Measurements from ENCODE around the gene CDK17. TPM values are rescaled to one million over a fixed set of nuclear protein-coding genes. Genes with fewer than 3 reads are reported as not detected.

The CDK17 gene
- total RNA-seq: 49.2 TPM
- polyA plus RNA-seq: 32.9 TPM
- long read RNA-seq, donor 1, partial matches to known transcripts: 0 of 1 reads
- long read RNA-seq, donor 1, other reads (novel, unspliced or antisense): 0 of 1 reads
- long read RNA-seq, donor 2: 0 reads
- long read RNA-seq, donor 3, full-length matches to known transcripts: 7 of 7 reads
- long read RNA-seq, donor 3, partial matches to known transcripts: 0 of 7 reads
- long read RNA-seq, donor 3, other reads (novel, unspliced or antisense): 0 of 7 reads
- long read RNA-seq, donor 4, full-length matches to known transcripts: 3 of 12 reads
- long read RNA-seq, donor 4, partial matches to known transcripts: 9 of 12 reads
- long read RNA-seq, donor 4, other reads (novel, unspliced or antisense): 0 of 12 reads
- long read RNA-seq, donor 5, full-length matches to known transcripts: 11 of 11 reads
- long read RNA-seq, donor 5, partial matches to known transcripts: 0 of 11 reads
- long read RNA-seq, donor 5, other reads (novel, unspliced or antisense): 0 of 11 reads
- long read RNA-seq, donor 6, full-length matches to known transcripts: 7 of 7 reads
- long read RNA-seq, donor 6, partial matches to known transcripts: 0 of 7 reads
- long read RNA-seq, donor 6, other reads (novel, unspliced or antisense): 0 of 7 reads
- long read RNA-seq, donor 7, full-length matches to known transcripts: 10 of 10 reads
- long read RNA-seq, donor 7, partial matches to known transcripts: 0 of 10 reads
- long read RNA-seq, donor 7, other reads (novel, unspliced or antisense): 0 of 10 reads
- long read RNA-seq, donor 8, full-length matches to known transcripts: 4 of 4 reads
- long read RNA-seq, donor 8, partial matches to known transcripts: 0 of 4 reads
- long read RNA-seq, donor 8, other reads (novel, unspliced or antisense): 0 of 4 reads
- long read RNA-seq, donor 9, full-length matches to known transcripts: 6 of 6 reads
- long read RNA-seq, donor 9, partial matches to known transcripts: 0 of 6 reads
- long read RNA-seq, donor 9, other reads (novel, unspliced or antisense): 0 of 6 reads
- long read RNA-seq, donor 10, full-length matches to known transcripts: 5 of 5 reads
- long read RNA-seq, donor 10, partial matches to known transcripts: 0 of 5 reads
- long read RNA-seq, donor 10, other reads (novel, unspliced or antisense): 0 of 5 reads

GRCh38 chr12:96399919-96400630 lies at the start of gene CDK17:
Gene CDK17 (minus strand): TSS chr12:96400439. CDS start chr12:96334836, 65,603 bp downstream.
- no peaks in the 10 kb centered on the region for H3K36me3 ChIP-seq (ENCODE audit: control insufficient read depth in 2 of 2, insufficient read depth in 2 of 2, low read length in 1 of 2)
- no peaks in the 10 kb centered on the region for H3K9me3 ChIP-seq (ENCODE audit: control insufficient read depth in 2 of 2, insufficient read depth in 1 of 2, low read length in 1 of 2)
- no peaks in the 10 kb centered on the region for H3K27me3 ChIP-seq (ENCODE audit: control insufficient read depth in 2 of 2, insufficient read depth in 1 of 2, low read length in 1 of 2)
- WGBS: under 1% methylated on average over 112 of the region's 112 CpGs
- DNase-seq (ENCODE audit: low read depth in 6 of 9, low spot score in 9 of 9): peak; percentile 64 to 96 (median 82)
- H3K27ac ChIP-seq (ENCODE audit: low read depth in 1 of 2, low read length in 1 of 2): peak within 1 kb of the TSS; percentile 99
- peaks cover 9 to 12% of the 10 kb centered on the region in 2 donors for H3K4me1 ChIP-seq (ENCODE audit: control insufficient read depth in 2 of 2, insufficient read depth in 2 of 2, low read length in 2 of 2)
- H3K4me3 ChIP-seq (ENCODE audit: low read length in 2 of 2): peak within 1 kb of the TSS; percentile 80 to 93

- H3K27me3 ChIP-seq (ENCODE audit: control insufficient read depth in 2 of 2, insufficient read depth in 1 of 2, low read length in 1 of 2): no peaks in the 10 kb centered on the region
- no peak overlapping the region for H3K27ac ChIP-seq (ENCODE audit: low read depth in 1 of 2, low read length in 1 of 2)
- no peaks in the 10 kb centered on the region for H3K36me3 ChIP-seq (ENCODE audit: control insufficient read depth in 2 of 2, insufficient read depth in 2 of 2, low read length in 1 of 2)
- 97% methylated on average over 3 of the region's 3 CpGs for WGBS
- DNase-seq (ENCODE audit: low read depth in 6 of 9, low spot score in 9 of 9): no peak
- no peak overlapping the region for H3K4me3 ChIP-seq (ENCODE audit: low read length in 2 of 2)
- no peaks in the 10 kb centered on the region for H3K9me3 ChIP-seq (ENCODE audit: control insufficient read depth in 2 of 2, insufficient read depth in 1 of 2, low read length in 1 of 2)
- peaks cover 0 to 11% of the 10 kb centered on the region in 2 donors for H3K4me1 ChIP-seq (ENCODE audit: control insufficient read depth in 2 of 2, insufficient read depth in 2 of 2, low read length in 2 of 2)
These were observed 48.1 kb upstream of the CDK17 start for GRCh38 chr12:96448300-96448699.

GRCh38 chr12:96447256-96447655 lies 47.0 kb upstream of the CDK17 start:
- no peak overlapping the region for H3K27ac ChIP-seq (ENCODE audit: low read depth in 1 of 2, low read length in 1 of 2)
- no peak for DNase-seq (ENCODE audit: low read depth in 6 of 9, low spot score in 9 of 9)
- H3K9me3 ChIP-seq (ENCODE audit: control insufficient read depth in 2 of 2, insufficient read depth in 1 of 2, low read length in 1 of 2): no peaks in the 10 kb centered on the region
- no peaks in the 10 kb centered on the region for H3K36me3 ChIP-seq (ENCODE audit: control insufficient read depth in 2 of 2, insufficient read depth in 2 of 2, low read length in 1 of 2)
- 98% methylated on average over 3 of the region's 3 CpGs for WGBS
- H3K4me1 ChIP-seq (ENCODE audit: control insufficient read depth in 2 of 2, insufficient read depth in 2 of 2, low read length in 2 of 2): peaks cover 0 to 11% of the 10 kb centered on the region in 2 donors
- H3K4me3 ChIP-seq (ENCODE audit: low read length in 2 of 2): no peak overlapping the region
- H3K27me3 ChIP-seq (ENCODE audit: control insufficient read depth in 2 of 2, insufficient read depth in 1 of 2, low read length in 1 of 2): no peaks in the 10 kb centered on the region

- Histone ChIP-seq H3K4me3 (ENCODE audit: low read length in 2 of 2) (no peak overlapping the region), H3K9me3 (ENCODE audit: control insufficient read depth in 2 of 2, insufficient read depth in 1 of 2, low read length in 1 of 2) (no peaks in the 10 kb centered on the region), H3K27ac (ENCODE audit: low read depth in 1 of 2, low read length in 1 of 2) (peak overlapping the region; percentile 86 to 88), H3K4me1 (ENCODE audit: control insufficient read depth in 2 of 2, insufficient read depth in 2 of 2, low read length in 2 of 2) (peaks cover 0 to 11% of the 10 kb centered on the region in 2 donors), H3K36me3 (ENCODE audit: control insufficient read depth in 2 of 2, insufficient read depth in 2 of 2, low read length in 1 of 2) (no peaks in the 10 kb centered on the region), H3K27me3 (ENCODE audit: control insufficient read depth in 2 of 2, insufficient read depth in 1 of 2, low read length in 1 of 2) (no peaks in the 10 kb centered on the region)
- peak; percentile 19 to 87 (median 54) for DNase-seq (ENCODE audit: low read depth in 6 of 9, low spot score in 9 of 9)
- 45% methylated on average over 6 of the region's 6 CpGs for WGBS
These were observed 45.7 kb upstream of the CDK17 start for GRCh38 chr12:96445691-96446583.

GRCh38 chr12:96444399-96444798 lies 44.2 kb upstream of the CDK17 start:
- WGBS: 98% methylated on average over 10 of the region's 10 CpGs
- no peak for DNase-seq (ENCODE audit: low read depth in 6 of 9, low spot score in 9 of 9)
- no peaks in the 10 kb centered on the region for H3K9me3 ChIP-seq (ENCODE audit: control insufficient read depth in 2 of 2, insufficient read depth in 1 of 2, low read length in 1 of 2)
- no peaks in the 10 kb centered on the region for H3K27me3 ChIP-seq (ENCODE audit: control insufficient read depth in 2 of 2, insufficient read depth in 1 of 2, low read length in 1 of 2)
- H3K36me3 ChIP-seq (ENCODE audit: control insufficient read depth in 2 of 2, insufficient read depth in 2 of 2, low read length in 1 of 2): no peaks in the 10 kb centered on the region
- H3K27ac ChIP-seq (ENCODE audit: low read depth in 1 of 2, low read length in 1 of 2): no peak overlapping the region
- peaks cover 0 to 11% of the 10 kb centered on the region in 2 donors for H3K4me1 ChIP-seq (ENCODE audit: control insufficient read depth in 2 of 2, insufficient read depth in 2 of 2, low read length in 2 of 2)
- no peak overlapping the region for H3K4me3 ChIP-seq (ENCODE audit: low read length in 2 of 2)

- DNase-seq (ENCODE audit: low read depth in 6 of 9, low spot score in 9 of 9): no peak
- H3K27ac ChIP-seq (ENCODE audit: low read depth in 1 of 2, low read length in 1 of 2): no peak overlapping the region
These were observed 42.7 kb upstream of the CDK17 start for GRCh38 chr12:96442906-96443305.

GRCh38 chr12:96441816-96442215 lies 41.6 kb upstream of the CDK17 start:
- Histone ChIP-seq H3K4me1 (ENCODE audit: control insufficient read depth in 2 of 2, insufficient read depth in 2 of 2, low read length in 2 of 2) (peaks cover 0 to 11% of the 10 kb centered on the region in 2 donors), H3K9me3 (ENCODE audit: control insufficient read depth in 2 of 2, insufficient read depth in 1 of 2, low read length in 1 of 2) (no peaks in the 10 kb centered on the region), H3K36me3 (ENCODE audit: control insufficient read depth in 2 of 2, insufficient read depth in 2 of 2, low read length in 1 of 2) (no peaks in the 10 kb centered on the region), H3K4me3 (ENCODE audit: low read length in 2 of 2) (no peak overlapping the region), H3K27me3 (ENCODE audit: control insufficient read depth in 2 of 2, insufficient read depth in 1 of 2, low read length in 1 of 2) (no peaks in the 10 kb centered on the region), H3K27ac (ENCODE audit: low read depth in 1 of 2, low read length in 1 of 2) (no peak overlapping the region)
- WGBS: 84% methylated on average over 3 of the region's 3 CpGs
- no peak for DNase-seq (ENCODE audit: low read depth in 6 of 9, low spot score in 9 of 9)

More at GRCh38 chr12:96442906-96443305, 42.7 kb upstream of the CDK17 start:
- H3K36me3 ChIP-seq (ENCODE audit: control insufficient read depth in 2 of 2, insufficient read depth in 2 of 2, low read length in 1 of 2): no peaks in the 10 kb centered on the region
- H3K9me3 ChIP-seq (ENCODE audit: control insufficient read depth in 2 of 2, insufficient read depth in 1 of 2, low read length in 1 of 2): no peaks in the 10 kb centered on the region
- no peaks in the 10 kb centered on the region for H3K27me3 ChIP-seq (ENCODE audit: control insufficient read depth in 2 of 2, insufficient read depth in 1 of 2, low read length in 1 of 2)
- peaks cover 0 to 11% of the 10 kb centered on the region in 2 donors for H3K4me1 ChIP-seq (ENCODE audit: control insufficient read depth in 2 of 2, insufficient read depth in 2 of 2, low read length in 2 of 2)
- 98% methylated on average over 3 of the region's 3 CpGs for WGBS
- no peak overlapping the region for H3K4me3 ChIP-seq (ENCODE audit: low read length in 2 of 2)

GRCh38 chr12:96438330-96438729 lies 38.1 kb upstream of the CDK17 start:
- H3K4me3 ChIP-seq (ENCODE audit: low read length in 2 of 2): no peak overlapping the region
- H3K4me1 ChIP-seq (ENCODE audit: control insufficient read depth in 2 of 2, insufficient read depth in 2 of 2, low read length in 2 of 2): peaks cover 6 to 12% of the 10 kb centered on the region in 2 donors
- no peaks in the 10 kb centered on the region for H3K36me3 ChIP-seq (ENCODE audit: control insufficient read depth in 2 of 2, insufficient read depth in 2 of 2, low read length in 1 of 2)
- DNase-seq (ENCODE audit: low read depth in 6 of 9, low spot score in 9 of 9): no peak
- no peaks in the 10 kb centered on the region for H3K27me3 ChIP-seq (ENCODE audit: control insufficient read depth in 2 of 2, insufficient read depth in 1 of 2, low read length in 1 of 2)
- 92% methylated on average over 3 of the region's 3 CpGs for WGBS
- H3K27ac ChIP-seq (ENCODE audit: low read depth in 1 of 2, low read length in 1 of 2): no peak overlapping the region
- H3K9me3 ChIP-seq (ENCODE audit: control insufficient read depth in 2 of 2, insufficient read depth in 1 of 2, low read length in 1 of 2): no peaks in the 10 kb centered on the region
